ENCODE results near the gene TMEM81.

TMEM81 gene

DNA sequence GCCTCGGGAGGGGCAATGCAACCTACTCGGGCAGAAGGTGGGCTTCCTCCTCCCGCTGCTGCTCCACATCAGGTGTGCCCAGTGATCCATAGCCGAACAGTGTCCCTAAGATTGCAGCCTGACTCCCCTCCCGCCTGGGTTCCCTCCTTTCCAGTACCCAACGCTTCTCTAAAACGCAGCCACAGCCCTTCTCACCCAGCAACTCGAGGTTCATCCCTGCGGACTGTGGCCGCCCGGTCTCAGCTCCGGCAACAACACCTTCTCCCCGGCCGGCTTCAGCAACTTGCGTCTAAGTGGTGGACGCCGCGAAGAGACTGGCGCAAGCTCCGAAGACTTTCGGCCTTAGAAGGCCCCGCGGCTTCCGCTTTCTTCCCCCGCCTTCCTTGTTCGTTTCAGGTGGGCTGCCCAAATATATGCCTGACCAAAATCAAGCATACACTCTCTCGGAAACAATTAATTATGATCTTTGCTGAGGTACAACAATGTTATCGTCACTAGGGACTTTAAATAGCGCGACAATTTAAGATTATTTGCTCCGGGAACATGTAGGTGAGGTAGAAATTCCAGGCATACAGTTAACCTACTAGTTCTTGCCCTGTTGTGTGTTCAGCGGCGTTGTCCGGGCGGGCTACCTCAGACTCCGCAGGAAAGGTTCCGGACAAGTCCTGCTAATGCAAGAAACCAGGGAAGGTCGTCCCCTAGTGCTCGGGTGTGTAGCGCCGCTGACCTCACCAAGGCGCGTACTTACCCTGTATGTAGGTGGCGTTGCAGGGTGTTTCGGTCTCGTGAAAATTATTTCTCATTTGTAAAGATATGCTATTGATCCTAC, 37.6 kb upstream of the TMEM81 start, which contains the start of gene RBBP5:
Gene RBBP5 (minus strand): TSS at position 319 of the 829 bp plus-strand sequence. CDS start 105 bp downstream, at position 214.
- TF ChIP-seq, protein P1, sequence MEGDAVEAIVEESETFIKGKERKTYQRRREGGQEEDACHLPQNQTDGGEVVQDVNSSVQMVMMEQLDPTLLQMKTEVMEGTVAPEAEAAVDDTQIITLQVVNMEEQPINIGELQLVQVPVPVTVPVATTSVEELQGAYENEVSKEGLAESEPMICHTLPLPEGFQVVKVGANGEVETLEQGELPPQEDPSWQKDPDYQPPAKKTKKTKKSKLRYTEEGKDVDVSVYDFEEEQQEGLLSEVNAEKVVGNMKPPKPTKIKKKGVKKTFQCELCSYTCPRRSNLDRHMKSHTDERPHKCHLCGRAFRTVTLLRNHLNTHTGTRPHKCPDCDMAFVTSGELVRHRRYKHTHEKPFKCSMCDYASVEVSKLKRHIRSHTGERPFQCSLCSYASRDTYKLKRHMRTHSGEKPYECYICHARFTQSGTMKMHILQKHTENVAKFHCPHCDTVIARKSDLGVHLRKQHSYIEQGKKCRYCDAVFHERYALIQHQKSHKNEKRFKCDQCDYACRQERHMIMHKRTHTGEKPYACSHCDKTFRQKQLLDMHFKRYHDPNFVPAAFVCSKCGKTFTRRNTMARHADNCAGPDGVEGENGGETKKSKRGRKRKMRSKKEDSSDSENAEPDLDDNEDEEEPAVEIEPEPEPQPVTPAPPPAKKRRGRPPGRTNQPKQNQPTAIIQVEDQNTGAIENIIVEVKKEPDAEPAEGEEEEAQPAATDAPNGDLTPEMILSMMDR (conservative IDR thresholded peaks at IDR 0.05): peak; percentile 82
- H3K27ac ChIP-seq: peak within 1 kb of the TSS; percentile 94

DNA sequence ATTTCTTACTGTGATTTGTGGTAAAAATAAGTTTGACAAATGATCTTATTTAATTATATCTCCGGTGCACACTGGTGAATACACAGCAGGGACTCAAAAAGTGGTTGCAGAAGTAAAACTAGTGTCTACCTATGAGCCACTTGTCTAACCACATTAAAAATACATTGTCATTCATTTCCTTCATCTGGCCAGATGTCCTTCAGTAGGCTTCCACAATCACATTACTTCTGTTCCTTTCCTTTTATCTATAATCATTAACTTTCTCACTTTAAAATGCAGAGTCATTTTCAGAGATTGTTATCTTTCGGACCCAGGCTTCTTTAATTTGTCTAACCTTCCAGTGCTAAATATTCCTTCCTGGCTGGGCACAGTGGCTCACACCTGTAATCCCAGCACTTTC, 34.5 kb upstream of the TMEM81 start:
- no peak overlapping the region for H3K27ac ChIP-seq
- TF ChIP-seq, protein P1 (conservative IDR thresholded peaks at IDR 0.05): no peak

DNA sequence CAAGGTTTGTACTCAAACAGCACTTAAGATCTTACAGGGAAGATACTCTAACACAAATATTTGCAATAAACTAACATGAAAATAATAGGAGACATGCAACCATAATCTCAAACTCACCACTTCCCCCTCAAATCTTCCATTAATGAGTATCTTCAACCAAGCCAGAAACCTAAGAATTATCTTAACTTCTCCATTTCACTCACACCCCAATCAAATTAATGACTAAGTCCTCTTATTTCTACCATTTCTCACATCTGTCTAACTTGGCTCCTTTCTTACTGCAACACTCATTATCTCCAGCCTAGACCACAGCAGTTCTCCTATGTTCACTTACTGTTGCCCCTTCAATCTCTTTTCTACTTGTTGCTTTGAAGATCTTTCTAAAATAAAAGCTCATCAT, 27.1 kb upstream of the TMEM81 start:
- no peak overlapping the region for H3K27ac ChIP-seq
- TF ChIP-seq, protein P1 (conservative IDR thresholded peaks at IDR 0.05): no peak

DNA sequence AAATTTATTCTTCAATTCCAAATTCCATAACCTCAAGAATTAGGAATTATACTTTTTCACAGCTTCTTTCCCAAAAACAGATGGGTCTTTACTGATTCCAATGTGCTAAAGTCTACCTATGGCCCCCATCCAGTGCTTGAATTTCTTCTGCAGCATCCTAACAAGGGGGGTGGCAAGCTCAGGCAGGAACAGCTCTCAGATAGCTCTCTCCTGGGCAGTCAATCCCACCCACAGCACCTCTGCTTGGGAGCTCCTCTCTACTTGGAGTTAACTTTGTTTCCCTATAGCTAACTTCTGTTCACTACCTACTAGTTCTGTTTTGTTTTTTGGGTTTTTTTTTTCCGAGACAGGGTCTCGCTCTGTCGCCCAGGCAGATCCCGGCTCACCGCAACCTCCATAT, 25.5 kb upstream of the TMEM81 start:
- TF ChIP-seq, protein P1 (conservative IDR thresholded peaks at IDR 0.05): no peak

DNA sequence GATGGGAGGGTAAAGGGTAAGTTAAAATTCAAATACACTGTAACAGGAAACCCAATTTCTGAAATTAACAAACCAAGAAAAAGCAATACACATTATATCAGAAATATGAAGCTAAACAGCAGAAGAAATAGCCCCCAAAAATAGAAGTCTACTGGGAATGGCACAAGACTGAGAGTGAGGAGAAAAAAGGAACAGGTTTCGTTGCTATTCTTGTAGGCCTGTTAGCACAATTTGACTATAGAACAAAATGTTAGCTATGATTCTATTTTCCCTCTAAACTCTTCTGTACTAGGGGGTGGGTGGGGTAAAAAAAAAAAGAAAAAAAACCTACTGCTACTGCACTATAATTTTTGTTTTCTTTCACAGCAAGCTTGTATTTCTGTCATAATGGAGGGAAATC, 25.0 kb upstream of the TMEM81 start:
- TF ChIP-seq, protein P1 (conservative IDR thresholded peaks at IDR 0.05): no peak
- no peak overlapping the region for H3K27ac ChIP-seq

More for the DNA sequence above, 25.5 kb upstream of the TMEM81 start:
- no peak overlapping the region for H3K27ac ChIP-seq

DNA sequence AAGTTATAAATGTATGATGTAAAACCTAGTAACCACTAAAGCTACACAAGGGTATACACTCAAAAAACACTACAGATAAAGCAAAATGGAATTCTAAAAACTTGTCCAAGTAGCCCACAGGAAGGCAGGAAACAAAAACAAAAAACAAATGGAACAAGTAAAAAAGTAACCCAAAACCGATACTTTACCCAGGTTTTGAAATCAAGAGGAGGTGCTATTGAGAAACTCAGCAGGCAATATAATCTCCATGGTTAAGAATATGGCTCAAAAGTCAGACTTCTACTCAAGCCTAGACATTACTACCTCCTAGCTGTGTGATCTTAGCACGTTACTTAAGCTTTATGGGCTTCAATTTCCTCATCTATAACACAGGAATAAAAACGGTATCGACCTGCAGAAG, 24.2 kb upstream of the TMEM81 start:
- H3K27ac ChIP-seq: no peak overlapping the region
- TF ChIP-seq, protein P1 (conservative IDR thresholded peaks at IDR 0.05): no peak

DNA sequence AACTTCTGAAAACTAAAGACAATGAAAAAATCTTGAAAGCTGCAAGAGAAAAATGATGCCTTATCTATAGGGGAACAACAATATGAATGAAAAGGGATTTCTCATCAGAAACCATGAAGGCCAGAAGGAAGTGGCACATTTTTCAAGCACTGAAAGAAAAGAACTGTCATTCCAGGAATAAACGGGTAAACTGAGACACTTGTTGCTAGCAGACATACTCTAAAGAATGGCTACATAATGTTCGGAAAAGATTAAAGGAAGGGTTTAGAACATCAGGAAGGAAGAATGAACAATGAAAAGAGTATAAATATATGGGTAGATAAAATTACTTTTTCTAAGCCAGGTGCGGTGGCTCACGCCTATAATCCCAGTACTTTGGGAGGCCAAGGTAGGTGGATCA, 23.1 kb upstream of the TMEM81 start:
- TF ChIP-seq, protein P1 (conservative IDR thresholded peaks at IDR 0.05): no peak
- H3K27ac ChIP-seq: no peak overlapping the region

Measured in VCaP (cell line).